Inferior parietal cortex (tissue), 1 donor: ENCODE data around the gene ZDHHC14.
"Not testable (repeated sequence)": the region's sequence is repeated elsewhere in the genome, so short reads cannot be mapped to it uniquely, and the experiment has no call there.

Source experiments
- DNase-seq: peaks from one replicate; pipeline ENCODE4 v3.0.0-alpha.2; 2016; ENCODE audit errors: extremely low spot score

ZDHHC14 gene

GRCh38 chr6:157443066-157443800 is 62.2 kb downstream of the ZDHHC14 start:
- DNase-seq: no peak

GRCh38 chr6:157445277-157446009 is 64.5 kb downstream of the ZDHHC14 start:
- DNase-seq: no peak

GRCh38 chr6:157447735-157448134 is 66.7 kb downstream of the ZDHHC14 start:
- DNase-seq: no peak

GRCh38 chr6:157449610-157450009 is 68.6 kb downstream of the ZDHHC14 start:
- DNase-seq: no peak

GRCh38 chr6:157450931-157451742 is 70.1 kb downstream of the ZDHHC14 start:
- DNase-seq: no peak

GRCh38 chr6:157452096-157452495 is 71.1 kb downstream of the ZDHHC14 start:
- no peak for DNase-seq

- DNase-seq: no peak
These were observed 72.1 kb downstream of the ZDHHC14 start for GRCh38 chr6:157453131-157453530.

- DNase-seq: no peak
These were observed 73.0 kb downstream of the ZDHHC14 start for GRCh38 chr6:157453978-157454377.

- no peak for DNase-seq
These were observed 74.0 kb downstream of the ZDHHC14 start for GRCh38 chr6:157454762-157455714.

- DNase-seq: peak; percentile 62
These were observed 74.9 kb downstream of the ZDHHC14 start for GRCh38 chr6:157455731-157456523.

GRCh38 chr6:157456524-157456829 is 75.5 kb downstream of the ZDHHC14 start:
- DNase-seq: no peak

GRCh38 chr6:157457787-157458186 is 76.8 kb downstream of the ZDHHC14 start:
- no peak for DNase-seq

GRCh38 chr6:157459327-157459726 is 78.3 kb downstream of the ZDHHC14 start:
- no peak for DNase-seq

GRCh38 chr6:157460182-157460999 is 79.4 kb downstream of the ZDHHC14 start:
- DNase-seq: no peak

GRCh38 chr6:157461000-157461915 is 80.3 kb downstream of the ZDHHC14 start:
- peak; percentile 34 for DNase-seq

- DNase-seq: no peak
These were observed 82.2 kb downstream of the ZDHHC14 start for GRCh38 chr6:157462956-157463742.

- DNase-seq: not testable (repeated sequence)
These were observed 82.7 kb downstream of the ZDHHC14 start for GRCh38 chr6:157463743-157464135.
